NOMO-1 (cell line): ENCODE data around the gene GRP.

Experiments
- DNase-seq, 2 experiments: peaks; one replicate each; lab custom pipeline; 2025; ENCODE audit not compliant: unreplicated experiment in 2 of 2; lab: John Stamatoyannopoulos, UW

Gene GRP

GRCh38 chr18:59219672-59220163 lies at the start of gene GRP:
GRP (plus strand) TSS chr18:59220158; CDS start chr18:59220266, 108 bp downstream.
- DNase-seq, result no peak

DNA sequence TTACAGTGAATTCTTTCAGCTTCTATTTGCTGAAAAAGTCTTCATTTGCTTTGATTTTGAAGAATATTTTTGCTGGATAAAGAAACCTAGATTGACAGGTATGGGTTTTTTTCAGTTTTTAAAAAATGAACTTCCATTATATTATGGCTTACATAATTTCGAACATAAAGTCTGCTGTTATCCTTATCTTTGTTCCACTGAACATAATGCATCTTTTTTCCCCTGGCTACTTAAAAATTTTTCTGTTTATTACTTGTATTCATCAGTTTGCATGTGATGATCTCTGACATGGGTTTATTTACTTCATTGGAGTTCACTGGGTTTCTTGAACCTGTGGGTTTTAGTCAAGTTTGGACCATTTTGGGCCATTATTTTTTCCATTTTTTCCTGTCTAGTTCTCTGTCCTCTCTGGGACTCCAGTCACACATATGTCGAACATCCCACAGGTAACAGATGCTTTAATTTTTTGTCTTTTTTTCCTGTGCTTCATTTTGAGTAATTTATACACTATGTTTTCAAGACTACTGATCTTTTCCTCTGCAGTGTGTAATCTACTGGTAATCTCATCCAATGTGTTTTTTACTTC lies 47.2 kb upstream of the GRP start:
- DNase-seq, result no peak

DNA sequence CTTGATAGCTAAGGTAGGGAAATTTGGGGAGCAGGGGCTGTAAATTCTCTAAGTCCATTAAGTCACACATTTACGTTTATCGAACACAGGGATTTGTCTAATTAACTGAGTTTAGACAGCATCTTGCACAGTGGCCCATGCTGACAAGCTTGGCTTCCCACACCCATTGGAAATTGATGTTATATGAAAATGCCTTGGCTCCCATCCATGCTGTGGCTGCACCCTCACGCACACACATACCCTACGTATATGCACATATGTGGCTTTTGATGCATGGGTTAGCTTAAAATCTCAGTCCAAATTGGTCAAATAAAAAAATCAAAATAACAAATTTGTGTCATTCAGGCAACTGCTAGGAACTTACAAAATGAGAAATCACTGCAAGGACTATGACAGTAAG lies 42.5 kb upstream of the GRP start:
- no peak for DNase-seq

DNA sequence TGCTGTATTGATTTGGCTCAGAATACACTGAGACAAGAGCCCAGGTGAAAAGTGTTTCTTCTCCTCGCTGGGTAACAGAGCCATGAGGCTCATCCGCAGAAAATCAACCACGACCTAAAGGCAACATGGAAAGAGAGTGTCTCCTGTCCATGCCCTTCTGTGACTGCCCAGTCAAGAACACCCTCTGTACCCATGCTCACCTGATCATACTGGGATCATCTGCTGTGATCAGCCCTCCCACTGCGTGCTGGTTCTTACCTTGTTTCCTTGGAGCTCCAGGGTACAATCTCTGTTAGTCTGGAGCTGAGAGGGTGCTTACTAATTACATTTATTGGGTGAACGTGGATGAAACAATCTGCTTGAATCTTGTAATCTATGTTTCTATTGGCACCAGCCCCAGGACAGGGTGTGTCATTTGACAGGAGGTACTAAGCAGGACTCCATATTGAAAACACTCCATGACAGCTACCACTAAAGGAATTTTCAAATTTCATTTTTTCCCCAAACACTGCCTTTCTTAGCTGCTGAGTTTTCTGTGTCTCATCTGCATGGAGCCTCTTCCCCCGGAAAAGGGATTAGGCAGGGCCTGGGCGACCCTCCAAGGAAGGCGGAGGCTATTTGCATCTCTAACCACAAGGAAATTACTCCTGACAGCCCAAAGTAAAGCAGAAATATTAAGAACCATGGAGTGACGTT lies 39.7 kb upstream of the GRP start:
- no peak for DNase-seq

DNA sequence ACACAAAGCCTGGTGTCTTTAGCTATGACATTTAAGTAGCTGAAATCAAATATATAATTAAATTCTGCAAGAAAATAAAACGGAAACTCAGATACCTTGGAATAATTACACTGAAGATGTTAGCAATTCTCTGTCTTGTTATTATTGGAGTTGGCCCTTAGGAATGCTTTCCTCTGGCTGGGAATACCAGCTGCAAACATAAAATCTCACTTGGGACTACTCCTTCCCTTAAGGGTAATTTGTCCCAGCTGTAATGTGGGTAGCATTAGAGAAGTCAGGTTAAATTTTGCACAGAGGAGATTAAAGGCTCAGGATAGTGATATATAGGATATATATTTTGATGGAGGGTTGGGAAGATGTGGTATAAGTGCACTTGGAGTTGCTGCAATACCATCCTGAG lies 37.3 kb upstream of the GRP start:
- no peak for DNase-seq

- DNase-seq, result no peak
Measured at GRCh38 chr18:59189008-59189407, 30.9 kb upstream of the GRP start.

DNA sequence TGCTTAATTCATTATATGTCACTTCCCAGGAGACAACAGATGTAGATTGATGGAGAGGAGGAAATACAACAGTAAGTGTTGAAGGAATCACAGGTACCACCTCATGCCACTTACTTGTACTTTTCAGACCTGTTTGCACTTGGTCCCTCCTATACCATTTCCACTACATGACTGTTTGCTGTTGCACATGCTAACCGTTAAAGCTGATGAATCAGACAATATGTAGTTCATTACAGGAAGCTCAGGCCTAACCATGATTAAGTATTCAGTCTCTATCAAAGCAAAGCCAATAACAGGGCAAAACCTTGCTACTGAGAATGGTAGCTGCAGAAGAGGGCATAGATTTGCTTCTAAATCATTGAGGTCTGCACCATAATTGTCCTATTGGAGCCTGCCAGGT lies 30.2 kb upstream of the GRP start:
- DNase-seq, result no peak

DNA sequence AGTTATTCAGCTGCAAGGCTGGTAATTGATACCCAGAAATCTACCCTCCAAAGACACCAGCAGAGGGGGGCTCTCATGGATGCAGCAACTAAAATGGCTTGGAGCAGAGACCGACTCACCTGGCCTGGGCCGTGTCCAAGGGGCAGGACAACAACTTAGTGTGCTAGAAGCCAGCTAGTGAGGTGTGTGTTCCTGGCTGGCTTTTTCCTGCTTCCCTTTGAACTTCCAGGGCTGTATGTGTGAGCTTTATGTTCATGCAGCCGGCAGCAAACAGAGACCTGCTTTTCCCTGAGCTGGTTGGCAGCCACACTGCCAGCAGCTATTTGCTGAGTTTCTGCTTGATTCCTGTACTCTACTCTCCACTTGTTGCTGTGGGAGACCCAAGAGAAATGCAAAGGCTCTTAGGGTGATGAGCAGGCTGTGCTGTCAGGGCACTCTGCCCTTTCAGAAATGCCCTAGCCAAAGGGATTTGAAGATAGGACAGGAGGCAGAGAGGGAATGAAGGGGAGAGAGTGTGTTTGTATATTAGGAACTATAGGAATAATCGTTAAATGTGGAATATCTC lies 23.7 kb upstream of the GRP start:
- DNase-seq, result no peak

- DNase-seq, result no peak
Measured at GRCh38 chr18:59197636-59198035, 22.3 kb upstream of the GRP start.

DNA sequence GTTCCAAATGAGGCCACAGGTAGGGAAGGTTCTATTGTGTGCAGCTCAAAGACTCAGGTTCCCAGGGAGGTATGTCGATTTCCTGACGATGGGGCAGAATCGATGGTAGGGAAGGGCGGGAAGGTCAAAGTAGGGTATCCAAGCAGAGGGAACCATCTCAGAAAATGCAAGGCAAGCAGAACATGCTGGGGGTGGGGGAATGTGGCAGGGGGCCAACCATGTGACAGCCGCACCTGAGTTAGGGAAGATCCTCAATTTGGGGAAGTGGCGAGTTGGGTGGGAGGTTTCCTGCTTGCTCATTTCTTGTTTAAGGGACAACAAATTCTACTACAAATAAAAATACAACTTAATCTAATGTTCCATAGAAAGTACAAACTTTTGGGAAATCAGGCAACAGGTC lies 21.7 kb upstream of the GRP start:
- no peak for DNase-seq

DNA sequence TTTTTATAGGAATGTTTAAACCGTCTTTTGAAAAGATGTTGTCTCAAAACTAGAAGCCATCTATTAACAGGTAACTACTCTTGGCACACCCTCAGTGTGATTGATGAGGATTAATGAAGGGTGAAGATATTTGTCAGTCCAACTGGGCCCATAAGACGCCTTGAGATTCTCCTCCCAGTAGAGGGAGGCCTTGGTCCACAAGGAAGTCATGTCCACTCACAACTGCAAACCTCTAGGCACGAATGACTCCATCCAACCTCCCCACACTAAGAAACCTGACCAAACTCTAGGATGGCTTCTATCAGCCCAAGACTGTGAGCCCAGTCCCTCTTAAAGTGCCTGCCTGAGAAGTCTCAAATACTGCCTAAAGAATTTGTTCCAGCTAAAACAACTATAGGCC lies 19.2 kb upstream of the GRP start:
- no peak for DNase-seq

DNA sequence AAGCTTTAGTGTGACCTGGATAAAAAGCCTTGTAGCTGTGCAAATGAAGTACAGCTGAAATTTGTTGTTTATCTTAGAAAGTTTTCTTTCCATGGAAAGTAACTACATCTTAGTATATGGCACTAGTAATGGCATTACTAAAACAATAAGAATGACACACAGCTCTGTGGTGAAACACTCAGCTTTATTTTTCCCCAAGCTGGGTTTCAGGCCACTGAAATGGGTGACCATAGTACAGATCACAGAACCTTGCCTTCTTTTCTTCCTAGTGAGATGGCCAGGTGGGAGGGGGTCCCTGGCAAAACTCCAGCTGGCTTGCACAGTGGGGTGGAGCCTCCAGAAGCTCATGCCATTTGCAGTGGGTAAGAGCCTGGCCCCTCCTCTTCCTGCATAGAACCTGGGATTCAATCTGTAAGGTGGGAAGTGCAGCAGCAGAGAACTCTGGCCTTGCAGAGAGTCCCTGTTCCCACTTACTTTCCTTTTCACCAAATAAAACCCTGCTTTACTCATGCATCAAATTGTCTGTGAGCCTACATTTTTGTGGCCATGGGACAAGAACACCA lies 17.6 kb upstream of the GRP start:
- DNase-seq, result no peak

- no peak for DNase-seq
Measured at GRCh38 chr18:59207506-59207905, 12.5 kb upstream of the GRP start.

- no peak for DNase-seq
Measured at GRCh38 chr18:59208602-59209125, 11.3 kb upstream of the GRP start.

DNA sequence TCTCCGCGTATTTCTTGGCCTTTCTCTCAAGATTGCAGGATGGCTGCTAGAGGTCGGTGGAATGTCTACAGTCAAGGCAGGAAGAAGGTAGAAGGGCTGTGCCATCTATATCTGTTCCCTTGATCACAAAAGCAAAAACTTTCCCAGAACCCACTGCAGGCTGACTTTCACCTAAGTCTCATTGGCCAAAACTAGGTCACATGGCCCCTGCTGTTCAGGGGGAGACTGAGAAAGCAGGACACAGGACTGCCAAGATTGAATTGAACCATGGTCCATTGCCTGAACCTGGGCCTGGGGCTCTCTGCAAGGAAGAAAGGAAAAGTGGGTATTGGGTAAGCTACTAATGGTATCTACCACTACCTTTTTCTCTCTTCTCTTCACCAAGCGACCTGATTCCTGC lies 9.7 kb upstream of the GRP start:
- no peak for DNase-seq

DNA sequence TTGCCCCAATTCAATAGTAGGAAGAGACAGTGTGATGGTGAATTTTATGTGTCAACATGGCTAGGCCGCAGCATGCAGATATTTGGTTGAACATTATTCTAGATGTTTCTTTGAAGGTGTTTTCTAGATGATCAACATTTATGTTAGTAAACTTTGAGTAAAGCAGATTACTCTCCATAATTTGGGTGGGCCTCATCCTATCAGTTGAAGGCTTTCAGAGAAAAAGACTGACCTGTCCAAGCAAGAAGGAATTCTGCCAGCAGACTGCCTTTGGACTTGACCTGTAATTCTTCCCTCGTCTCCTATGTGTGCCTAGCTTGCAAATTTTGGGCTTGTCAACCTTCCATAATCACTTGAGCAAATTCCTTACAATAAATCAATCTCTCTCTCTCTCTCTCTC lies 8.3 kb upstream of the GRP start:
- DNase-seq, result no peak

- DNase-seq, result no peak
Measured at GRCh38 chr18:59218018-59218417, 1.9 kb upstream of the GRP start.

- DNase-seq, result no peak
Measured at GRCh38 chr18:59220164-59220783, 316 bp downstream of the GRP start.

DNA sequence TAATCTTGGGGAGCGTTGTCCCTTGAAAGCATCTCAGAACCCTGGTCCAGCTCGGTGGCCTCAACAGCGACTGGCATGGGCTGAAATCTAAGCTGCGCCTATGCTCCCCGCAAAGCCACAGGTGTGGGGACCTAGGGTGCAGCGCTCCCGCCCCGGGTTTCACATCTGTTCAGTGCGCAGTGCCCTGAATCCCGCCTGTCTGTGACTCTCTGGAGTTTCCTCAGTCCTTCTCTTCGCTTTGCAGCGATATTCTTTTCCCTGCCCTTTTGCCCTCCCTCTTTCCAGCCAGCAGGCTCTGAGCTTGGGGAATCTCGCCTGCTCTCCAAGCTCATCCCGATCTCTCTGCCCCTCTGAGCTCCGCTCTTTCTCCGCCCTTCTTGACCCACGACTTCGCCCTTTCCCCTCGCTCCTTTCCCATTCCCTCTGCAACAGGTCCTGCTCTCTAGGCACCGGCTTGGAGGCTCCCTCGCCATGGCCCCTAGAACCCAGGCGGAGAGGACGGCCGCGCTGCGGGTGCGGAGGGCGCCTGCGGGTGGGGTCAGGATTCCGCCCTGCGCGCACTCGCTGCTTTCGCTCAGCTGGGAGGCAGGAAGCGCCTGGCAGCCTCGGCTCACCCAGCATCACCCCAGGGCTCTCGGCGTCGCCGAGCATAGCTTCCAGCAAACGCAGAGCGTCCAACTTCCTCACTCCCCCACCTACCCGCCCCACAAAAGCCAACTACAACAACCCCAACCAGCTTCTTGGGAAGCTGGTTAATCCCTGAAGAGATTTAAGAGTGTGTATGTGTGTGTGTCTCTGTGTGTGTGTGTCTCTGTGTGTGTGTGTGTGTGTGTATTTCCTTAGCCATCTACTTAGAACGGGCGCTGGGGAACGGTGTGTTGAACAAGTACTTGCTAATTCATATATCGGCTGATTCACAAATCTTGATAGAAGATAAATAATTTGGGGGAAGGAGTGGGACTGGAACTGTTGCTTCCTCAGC lies 1.1 kb downstream of the GRP start:
- DNase-seq, result no peak

GRCh38 chr18:59222341-59222740 lies 2.4 kb downstream of the GRP start:
- DNase-seq, result no peak
